Measurements from ENCODE around the gene MOXD1. TPM values are rescaled to one million over a fixed set of nuclear protein-coding genes. Genes with fewer than 3 reads are reported as not detected.

MOXD1 gene
- total RNA-seq, 4 donors from 2014 or later: 1.3 to 3.8 (median 1.5) TPM

- DNase-seq: no peak
Observed at GRCh38 chr6:132256457-132256856, 144.8 kb downstream of the MOXD1 start.

GRCh38 chr6:132253906-132254305 lies 147.4 kb downstream of the MOXD1 start:
- no peak for DNase-seq
- Histone ChIP-seq H3K36me3 (no peaks in the 10 kb centered on the region), H3K27ac (no peak overlapping the region), H3K27me3 (no peaks in the 10 kb centered on the region), H3K9me3 (no peaks in the 10 kb centered on the region), H3K4me3 (replicated peaks in 1 of 3) (no peak overlapping the region), H3K4me1 (no peaks in the 10 kb centered on the region)
- TF ChIP-seq CTCF (IDR thresholded peaks at IDR 0.05) (no peak), POLR2A (IDR thresholded peaks at IDR 0.05) (no peak)
- intact Hi-C loops (cut with DNase I): no loop called here

More at GRCh38 chr6:132256457-132256856, 144.8 kb downstream of the MOXD1 start:
- Histone ChIP-seq H3K4me3 (replicated peaks in 1 of 3) (no peak overlapping the region), H3K36me3 (no peaks in the 10 kb centered on the region), H3K4me1 (no peaks in the 10 kb centered on the region), H3K9me3 (no peaks in the 10 kb centered on the region), H3K27ac (no peak overlapping the region), H3K27me3 (no peaks in the 10 kb centered on the region)
- 84 to 94% methylated on average over 1 of the region's 1 CpG for WGBS, 2 donors
- intact Hi-C loops (cut with DNase I): no loop called here
- TF ChIP-seq CTCF (IDR thresholded peaks at IDR 0.05): no peak
- no peak for TF ChIP-seq POLR2A (IDR thresholded peaks at IDR 0.05)

- Histone ChIP-seq H3K4me1 (no peaks in the 10 kb centered on the region), H3K9me3 (no peaks in the 10 kb centered on the region), H3K27me3 (no peaks in the 10 kb centered on the region), H3K4me3 (replicated peaks in 1 of 3) (no peak overlapping the region), H3K36me3 (no peaks in the 10 kb centered on the region), H3K27ac (no peak overlapping the region)
- intact Hi-C loops (cut with DNase I): no loop called here
- no peak for DNase-seq
- 69 to 79% methylated on average over 2 of the region's 2 CpGs for WGBS, 2 donors
- TF ChIP-seq POLR2A (IDR thresholded peaks at IDR 0.05) (no peak), CTCF (IDR thresholded peaks at IDR 0.05) (no peak)
Observed at GRCh38 chr6:132253211-132253610, 148.1 kb downstream of the MOXD1 start.

- Histone ChIP-seq H3K27ac (no peak overlapping the region), H3K36me3 (no peaks in the 10 kb centered on the region), H3K27me3 (no peaks in the 10 kb centered on the region), H3K4me1 (no peaks in the 10 kb centered on the region), H3K9me3 (no peaks in the 10 kb centered on the region), H3K4me3 (replicated peaks in 1 of 3) (no peak overlapping the region)
- DNase-seq: no peak
- intact Hi-C loops (cut with DNase I): no loop called here
- WGBS, 2 donors: 89 to 95% methylated on average over 4 of the region's 4 CpGs
- TF ChIP-seq POLR2A (IDR thresholded peaks at IDR 0.05) (no peak), CTCF (IDR thresholded peaks at IDR 0.05) (no peak)
Observed at GRCh38 chr6:132252113-132252512, 149.2 kb downstream of the MOXD1 start.

GRCh38 chr6:132251711-132252110 lies 149.6 kb downstream of the MOXD1 start:
- Histone ChIP-seq H3K4me1 (no peaks in the 10 kb centered on the region), H3K4me3 (replicated peaks in 1 of 3) (no peak overlapping the region), H3K9me3 (no peaks in the 10 kb centered on the region), H3K27me3 (no peaks in the 10 kb centered on the region), H3K36me3 (no peaks in the 10 kb centered on the region), H3K27ac (no peak overlapping the region)
- TF ChIP-seq CTCF (IDR thresholded peaks at IDR 0.05): no peak
- no peak for TF ChIP-seq POLR2A (IDR thresholded peaks at IDR 0.05)
- DNase-seq: no peak
- intact Hi-C loops (cut with DNase I): no loop called here

Measured in thyroid gland (tissue), 4 donors.